H1 (cell line): ENCODE results near the gene SYTL1. TPM values are rescaled to one million over a fixed set of nuclear protein-coding genes. Genes with fewer than 3 reads are reported as not detected.

ENCODE experiments used
- BACH1 ChIP-seq: IDR thresholded peaks from 2 replicates; pipeline ENCODE4 v1.6.1; 2012; ENCODE audit warnings: low read length, improper control_type of control experiment
- CBX5 ChIP-seq: fragments of 300-800, 300-1000 bp; sonication (generic); IDR thresholded peaks from 2 replicates; pipeline ENCODE4 v1.7.1; 2016; ENCODE audit warnings: antibody characterized with exemption, low read length, low read depth
- CHD1 ChIP-seq: IDR thresholded peaks from 2 replicates; pipeline ENCODE4 v1.6.1; 2012; ENCODE audit warnings: low read depth, low read length, improper control_type of control experiment
- CHD2 ChIP-seq: IDR thresholded peaks from 2 replicates; pipeline ENCODE4 v1.6.1; 2012; ENCODE audit warnings: low read length, improper control_type of control experiment
- JUND ChIP-seq: IDR thresholded peaks from 2 replicates; pipeline ENCODE4 v1.6.1; 2011; ENCODE audit warnings: mild to moderate bottlenecking, improper control_type of control experiment, low read length
- MAFK ChIP-seq: IDR thresholded peaks from 2 replicates; pipeline ENCODE4 v1.6.1; 2012; ENCODE audit warnings: low read depth, mild to moderate bottlenecking, improper control_type of control experiment, low read length
- PHF8 ChIP-seq: fragments of 200-600 bp; sonication (generic); conservative IDR thresholded peaks from 2 replicates; pipeline ENCODE4 v1.7.1; 2012; ENCODE audit warnings: low read depth, mild to moderate bottlenecking, inconsistent platforms, low read length, moderate library complexity
- POLR2AphosphoS5 ChIP-seq: IDR thresholded peaks from 2 replicates; pipeline ENCODE4 v1.6.1; 2011; ENCODE audit warnings: low read depth, low read length
- RAD21 ChIP-seq, 2 experiments: IDR thresholded peaks in 1 of 2; conservative IDR thresholded peaks in 1 of 2; 2 replicates each; pipeline ENCODE4 v1.6.1; 2011; ENCODE audit warnings: low read depth in 2 of 2, low read length in 2 of 2, improper control_type of control experiment in 1 of 2, inconsistent platforms in 1 of 2, mild to moderate bottlenecking in 1 of 2, moderate library complexity in 1 of 2
- SIX5 ChIP-seq: IDR thresholded peaks from 2 replicates; pipeline ENCODE4 v1.6.1; 2011; ENCODE audit warnings: mild to moderate bottlenecking, low read depth, low read length
- TAF1 ChIP-seq: IDR thresholded peaks from 2 replicates; pipeline ENCODE4 v1.6.1; 2011; ENCODE audit warnings: mild to moderate bottlenecking, low read depth, low read length
- USF2 ChIP-seq: IDR thresholded peaks from 2 replicates; pipeline ENCODE4 v1.6.1; 2011; ENCODE audit warnings: low read length, improper control_type of control experiment
- polyA plus RNA-seq, 7 experiments: library from polyadenylated mRNA; depleted of rRNA in 3 of 7; stranded (reverse) in 5 of 7; unstranded in 2 of 7; fragments of >200 nt in 5 of 7; fragments of 200-250 nt in 2 of 7; gene quantifications; 1 replicate in 5 of 7; 2 replicates in 1 of 7; 4 replicates in 1 of 7; pipeline versions ENCODE4 v1.2.1 to v1.2.3, GENCODE V29; 2011 to 2013; ENCODE audit warnings: missing spikeins in 2 of 7, mixed read lengths in 2 of 7
- total RNA-seq: library from RNA; stranded (reverse); fragmentation: NEBNext Ultra II Directional; extraction: Animal tissue kit (Norgen Biotek cat#: 25700); gene quantifications from 2 replicates; pipeline ENCODE4 v1.2.1, GENCODE V29; 2021
- TF ChIP-seq, protein P1 (sequence below): IDR thresholded peaks from 2 replicates; pipeline ENCODE4 v1.6.1; 2012; ENCODE audit warnings: inconsistent platforms

SYTL1 gene
- total and polyA plus RNA-seq, 2 of the 8 experiments (the other 6 are each of a cell fraction or from before 2014, with no cell fraction given) = 6.4 to 19.5 TPM

- TF ChIP-seq USF2 (no peak), POLR2AphosphoS5 (peak; percentile 53; the same call in 1 of the 2 replicates), CBX5 (no peak), MAFK (no peak), CHD1 (no peak), JUND (no peak), PHF8 (0 out of 2 replicates have a peak, but pooled peaks have one; percentile 44), BACH1 (no peak), CHD2 (no peak), SIX5 (no peak), TAF1 (peak; percentile 63), RAD21 (IDR thresholded peaks at IDR 0.05 in 1 of 2, conservative IDR thresholded peaks at IDR 0.05 in 1 of 2; ENCODE audit: low read depth in 2 of 2, low read length in 2 of 2) (no peak)
- TF ChIP-seq, protein P1, sequence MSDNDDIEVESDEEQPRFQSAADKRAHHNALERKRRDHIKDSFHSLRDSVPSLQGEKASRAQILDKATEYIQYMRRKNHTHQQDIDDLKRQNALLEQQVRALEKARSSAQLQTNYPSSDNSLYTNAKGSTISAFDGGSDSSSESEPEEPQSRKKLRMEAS = peak; percentile 13; the same call in 1 of the 2 replicates
Observed at GRCh38 chr1:27383039-27383605, 41.3 kb downstream of the SYTL1 start, which contains the start of gene CD164L2 (continued).
